HG03439 (cell line): ENCODE results near the gene HAPLN2.
"Not testable (repeated sequence)": the region's sequence is repeated elsewhere in the genome, so short reads cannot be mapped to it uniquely, and the experiment has no call there.

Experiments used
- ATAC-seq: cut with Tn5 transposase; IDR thresholded peaks from one replicate; pipeline ENCODE4 v1.9.1; 2021; ENCODE audit warnings: mild to moderate bottlenecking, moderate library complexity; ENCODE audit not compliant: unreplicated experiment

HAPLN2 gene

GRCh38 chr1:156591432-156592157, 27.6 kb upstream of the HAPLN2 start, which contains the start of gene NAXE:
NAXE (plus strand) TSS chr1:156591776; CDS start chr1:156591805, 29 bp downstream.
- ATAC-seq: peak; percentile 88

- ATAC-seq: no peak
Observed at GRCh38 chr1:156592158-156592909, 26.9 kb upstream of the HAPLN2 start.

GRCh38 chr1:156592910-156593660, 26.1 kb upstream of the HAPLN2 start:
- no peak for ATAC-seq

DNA sequence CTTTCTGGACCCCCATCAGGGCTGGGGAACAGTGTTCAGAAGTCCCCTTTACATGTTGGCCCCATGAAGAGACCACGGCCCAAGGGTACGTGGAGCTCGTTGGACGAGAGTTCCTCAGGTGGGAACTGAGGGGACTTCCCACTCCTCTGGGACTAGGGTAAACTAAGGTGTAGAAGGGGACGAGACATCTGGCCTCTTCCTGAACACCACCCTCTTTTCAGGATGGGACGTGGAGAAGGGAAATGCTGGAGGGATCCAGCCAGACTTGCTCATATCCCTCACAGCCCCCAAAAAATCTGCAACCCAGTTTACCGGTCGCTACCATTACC, 25.6 kb upstream of the HAPLN2 start:
- ATAC-seq: no peak

DNA sequence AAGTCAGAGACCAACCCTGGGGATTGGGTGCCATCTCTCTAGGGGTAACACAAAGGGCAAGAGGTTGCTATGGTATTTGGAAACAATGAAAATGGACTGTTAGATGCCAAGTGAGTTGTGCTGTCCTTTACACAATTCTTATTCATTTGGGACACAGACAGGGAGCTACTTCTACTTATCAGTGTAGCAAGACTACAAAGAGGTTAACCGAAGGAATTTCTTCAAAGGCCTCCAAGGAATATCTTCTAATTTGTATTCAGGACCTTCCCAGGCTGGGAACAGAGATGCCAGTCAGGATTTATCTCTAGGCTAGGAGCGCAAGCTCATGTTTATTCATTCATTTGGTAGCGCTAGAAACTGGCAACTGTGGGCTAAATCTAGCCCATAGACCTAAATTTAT, 25.0 kb upstream of the HAPLN2 start:
- no peak for ATAC-seq

- ATAC-seq: no peak
Observed at GRCh38 chr1:156595016-156595415, 24.2 kb upstream of the HAPLN2 start.

GRCh38 chr1:156596426-156596825, 22.8 kb upstream of the HAPLN2 start:
- ATAC-seq: no peak

DNA sequence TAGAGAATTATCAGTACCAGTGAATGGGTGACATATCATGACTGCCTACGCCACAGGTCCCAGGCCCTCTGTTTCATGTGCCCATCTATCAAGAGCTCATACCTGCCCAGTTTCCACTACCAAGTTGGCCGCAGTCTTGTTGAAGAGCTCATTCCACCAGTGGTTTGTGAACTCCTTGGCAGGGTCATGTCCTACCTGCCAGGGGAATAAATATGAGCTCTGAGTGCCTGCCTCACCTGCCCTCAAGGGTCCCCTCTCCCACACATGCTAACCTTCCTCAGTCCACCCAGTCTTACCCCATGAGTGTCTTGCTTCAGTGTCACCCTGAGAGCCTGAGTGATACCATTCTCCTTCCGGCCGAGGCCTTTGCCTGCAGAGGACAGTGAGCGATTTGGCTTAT, 21.1 kb upstream of the HAPLN2 start:
- no peak for ATAC-seq

DNA sequence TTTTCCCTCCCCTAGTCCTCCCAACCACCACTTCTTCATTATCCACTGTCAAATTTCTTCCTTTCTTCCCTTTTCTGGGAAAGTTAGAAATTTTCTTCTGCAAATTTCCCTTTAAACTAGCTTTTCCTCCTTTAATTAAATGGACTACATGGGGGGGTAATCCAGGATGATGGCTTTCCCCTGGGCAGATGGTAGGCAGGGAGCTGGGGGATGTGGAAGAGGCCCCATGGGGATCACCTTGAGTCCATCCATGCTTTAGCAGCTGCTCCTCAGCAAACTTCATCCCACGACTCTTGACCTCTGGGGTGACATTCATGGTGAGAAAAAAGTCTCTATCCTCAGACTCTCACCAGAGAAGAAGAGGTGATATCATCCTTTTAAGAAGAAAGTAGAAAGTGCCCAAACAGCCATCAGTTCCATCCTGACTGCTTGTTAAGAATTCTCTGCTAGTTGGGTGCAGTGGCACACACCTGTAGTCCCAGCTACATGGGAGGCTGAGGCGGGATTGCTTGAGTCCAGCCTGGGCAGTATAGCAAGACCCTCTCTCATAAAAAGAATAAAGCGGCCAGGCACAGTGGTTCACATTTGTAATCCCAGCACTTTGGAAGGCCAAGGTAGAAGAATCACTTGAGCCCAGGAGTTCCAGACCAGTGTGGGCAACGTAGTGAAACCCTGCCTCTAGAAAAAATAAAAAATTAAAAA, 20.3 kb upstream of the HAPLN2 start:
- ATAC-seq: no peak

GRCh38 chr1:156599811-156600210, 19.4 kb upstream of the HAPLN2 start:
- no peak for ATAC-seq

DNA sequence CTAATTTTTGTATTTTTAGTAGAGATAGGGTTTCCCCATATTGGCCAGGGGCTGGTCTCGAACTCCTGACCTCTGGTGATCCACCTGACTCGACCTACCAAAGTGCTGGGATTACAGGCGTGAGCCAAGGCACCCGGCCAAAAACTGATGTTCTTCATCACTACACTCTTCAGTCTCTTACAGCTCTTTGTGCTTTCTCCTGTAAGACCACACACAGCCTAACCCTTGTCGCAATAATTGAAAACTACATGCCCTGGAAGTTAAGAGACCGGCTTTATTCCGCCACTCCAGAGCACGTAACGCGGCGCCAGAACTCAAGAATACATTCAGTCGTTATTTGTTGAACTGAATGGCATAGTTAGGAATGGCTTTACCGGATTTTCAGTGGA, 18.5 kb upstream of the HAPLN2 start:
- ATAC-seq: no peak

GRCh38 chr1:156601122-156601830, 17.9 kb upstream of the HAPLN2 start, which contains the start of gene GPATCH4:
GPATCH4 (minus strand) TSS chr1:156601479.
- ATAC-seq: peak; percentile 58

DNA sequence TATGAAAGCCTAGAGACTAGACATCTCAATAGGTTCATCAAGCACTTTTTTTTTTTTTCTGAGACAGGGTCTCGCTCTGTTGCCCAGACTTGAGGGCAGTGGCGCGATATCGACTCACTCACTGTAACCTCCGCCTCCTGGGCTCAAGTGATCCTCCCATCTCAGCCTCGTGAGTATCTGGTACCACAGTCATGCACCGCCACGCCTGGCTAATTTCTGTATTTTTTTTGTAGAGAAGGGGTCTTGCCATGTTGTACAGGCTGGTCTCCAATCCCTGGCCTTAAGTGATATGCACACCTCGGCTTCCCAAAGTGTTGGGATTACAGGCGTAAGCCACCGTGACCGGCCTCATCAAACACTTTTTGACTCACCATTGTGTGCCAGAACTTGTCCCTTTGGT, 17.3 kb upstream of the HAPLN2 start:
- peak; percentile 21 for ATAC-seq

GRCh38 chr1:156602557-156602993, 16.6 kb upstream of the HAPLN2 start:
- no peak for ATAC-seq

DNA sequence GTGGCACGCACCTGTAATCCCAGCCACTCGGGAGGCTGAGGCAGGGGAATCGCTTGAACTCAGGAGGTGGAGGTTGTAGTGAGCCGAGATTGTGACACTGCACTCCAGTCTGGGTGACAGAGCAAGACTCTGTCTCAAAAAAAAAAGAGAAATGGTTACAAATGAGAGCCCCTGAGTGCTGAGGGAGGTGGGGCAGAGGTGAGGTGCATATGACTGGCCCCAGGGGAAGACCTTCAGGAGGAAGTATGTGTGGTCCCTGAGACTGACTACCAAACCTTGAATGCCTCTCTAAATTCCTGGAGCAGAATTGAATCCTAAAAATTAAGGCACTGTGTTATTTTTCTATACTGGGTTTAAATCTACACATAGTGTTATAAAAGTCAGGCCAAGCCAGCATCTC, 11.9 kb upstream of the HAPLN2 start:
- not testable (repeated sequence) for ATAC-seq

GRCh38 chr1:156608036-156608674, 11.1 kb upstream of the HAPLN2 start:
- ATAC-seq: peak; percentile 81

DNA sequence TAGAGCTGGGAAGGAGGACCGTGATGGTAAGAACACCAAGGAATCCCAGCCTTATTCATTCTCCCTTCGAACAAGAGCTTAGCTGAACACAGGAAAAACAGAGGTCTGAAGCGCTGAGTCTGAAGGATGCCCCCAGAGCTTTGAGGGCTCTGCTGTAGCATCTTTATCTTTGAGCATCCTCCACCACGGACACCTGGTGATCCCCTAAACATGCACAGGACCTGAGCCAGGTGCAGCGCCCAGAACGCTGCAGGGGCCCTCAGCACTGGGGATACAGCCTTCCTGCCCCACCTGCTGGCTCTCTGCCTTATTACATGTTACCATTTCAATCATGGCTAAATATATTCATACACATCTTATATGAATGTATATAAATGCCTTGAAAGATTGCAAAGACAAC, 10.2 kb upstream of the HAPLN2 start:
- ATAC-seq: no peak

- ATAC-seq: not testable (repeated sequence)
Observed at GRCh38 chr1:156610072-156610471, 9.1 kb upstream of the HAPLN2 start.

GRCh38 chr1:156612666-156613065, 6.5 kb upstream of the HAPLN2 start:
- no peak for ATAC-seq

GRCh38 chr1:156615946-156616345, 3.3 kb upstream of the HAPLN2 start:
- no peak for ATAC-seq
